Measurements from ENCODE around the gene DNAH17.

DNAH17 gene

GRCh38 chr17:78387977-78388941 lies 188.9 kb downstream of the DNAH17 start:
- no peak for ATAC-seq

- ATAC-seq = no peak
These were observed 192.6 kb downstream of the DNAH17 start for GRCh38 chr17:78384479-78385175.

GRCh38 chr17:78383725-78384471 lies 193.3 kb downstream of the DNAH17 start:
- ATAC-seq = peak; percentile 18 to 33

- peak; percentile 67 to 71 for ATAC-seq
These were observed 195.5 kb downstream of the DNAH17 start for GRCh38 chr17:78381601-78382232.

- no peak for ATAC-seq
These were observed 196.8 kb downstream of the DNAH17 start for GRCh38 chr17:78380370-78380769.

- ATAC-seq = no peak
These were observed 198.1 kb downstream of the DNAH17 start for GRCh38 chr17:78379131-78379491.

- ATAC-seq = peak; percentile 3 to 4
These were observed 198.7 kb downstream of the DNAH17 start, which contains the start of gene PGS1 for GRCh38 chr17:78378225-78379130. TSS of gene PGS1 (plus strand) at chr17:78378649. CDS start at chr17:78378666, 17 bp downstream.

- ATAC-seq = no peak
These were observed 199.4 kb downstream of the DNAH17 start for GRCh38 chr17:78377858-78378224.

GRCh38 chr17:78376161-78376560 lies 201.0 kb downstream of the DNAH17 start:
- no peak for ATAC-seq

- ATAC-seq = no peak
These were observed 201.6 kb downstream of the DNAH17 start for GRCh38 chr17:78375401-78376151.

- ATAC-seq = no peak
These were observed 202.4 kb downstream of the DNAH17 start for GRCh38 chr17:78374631-78375274.

GRCh38 chr17:78374189-78374588 lies 203.0 kb downstream of the DNAH17 start:
- ATAC-seq = no peak

All from activated CD4-positive, CD25-positive, alpha-beta regulatory T cell treated with anti-CD3 and anti-CD28 coated beads, Interleukin-2, amount 50 U/mL, for 24 hours (primary cell).